Bronchial epithelial cell (primary cell): ENCODE results near the gene FHIT. TPM values are rescaled to one million over a fixed set of nuclear protein-coding genes. Genes with fewer than 3 reads are reported as not detected.
A peak's percentile ranks its signal among the peaks of the same experiment; 100 is the strongest.

Experiments used
- DNase-seq: peaks from one replicate; pipeline ENCODE4 v3.0.0-alpha.2; 2010; ENCODE audit warnings: low read depth
- FAIRE-seq: peaks from 2 replicates; lab custom pipeline; 2011; peaks lifted over from hg19 to GRCh38; lab: Jason Lieb, UNC
- H3K27me3 ChIP-seq: 2 replicates; pipeline ENCODE4 v1.5.1; 2011; ENCODE audit warnings: low read length; ENCODE audit not compliant: control insufficient read depth, insufficient read depth
- H3K36me3 ChIP-seq: 2 replicates; pipeline ENCODE4 v1.5.1; 2011; ENCODE audit warnings: low read length; ENCODE audit not compliant: control insufficient read depth, insufficient read depth
- H3K4me3 ChIP-seq: 2 replicates; pipeline ENCODE4 v1.5.1; 2011; ENCODE audit warnings: mild to moderate bottlenecking, low read depth, low read length, control low read depth
- CTCF ChIP-seq: IDR thresholded peaks from 2 replicates; pipeline ENCODE4 v1.5.1; 2011; ENCODE audit warnings: mild to moderate bottlenecking, moderate library complexity, low read length, control low read depth, inconsistent platforms; ENCODE audit not compliant: insufficient read depth, severe bottlenecking
- total RNA-seq: library from RNA; depleted of rRNA; stranded (reverse); fragments of >200 nt; gene quantifications from 2 replicates; pipeline ENCODE4 v1.2.1, GENCODE V29; 2014

The FHIT gene
- total RNA-seq, 1 donor from 2014 or later, result 1.6 TPM

GRCh38 chr3:60490992-60491391 is 760.3 kb downstream of the FHIT start:
- no peak for TF ChIP-seq CTCF
- FAIRE-seq (no peak), DNase-seq (no peak)
- Histone ChIP-seq H3K27me3 (no peaks in the 10 kb centered on the region), H3K36me3 (no peaks in the 10 kb centered on the region), H3K4me3 (no peak overlapping the region)

- H3K4me3 ChIP-seq, result no peak overlapping the region
- no peak for TF ChIP-seq CTCF
- FAIRE-seq (no peak), DNase-seq (no peak)
- no peaks in the 10 kb centered on the region for H3K27me3 ChIP-seq
- no peaks in the 10 kb centered on the region for H3K36me3 ChIP-seq
Observed at GRCh38 chr3:60475096-60475495, 776.2 kb downstream of the FHIT start.

GRCh38 chr3:60469481-60469880 is 781.8 kb downstream of the FHIT start:
- FAIRE-seq (no peak), DNase-seq (peak; percentile 5)
- Histone ChIP-seq H3K36me3 (no peaks in the 10 kb centered on the region), H3K27me3 (no peaks in the 10 kb centered on the region), H3K4me3 (no peak overlapping the region)
- no peak for TF ChIP-seq CTCF

- H3K4me3 ChIP-seq, result no peak overlapping the region
- no peaks in the 10 kb centered on the region for H3K36me3 ChIP-seq
- no peaks in the 10 kb centered on the region for H3K27me3 ChIP-seq
- FAIRE-seq, result no peak
- DNase-seq, result no peak
- no peak for TF ChIP-seq CTCF
Observed at GRCh38 chr3:60463685-60464084, 787.6 kb downstream of the FHIT start.

GRCh38 chr3:60461267-60461666 is 790.0 kb downstream of the FHIT start:
- TF ChIP-seq CTCF, result no peak
- Histone ChIP-seq H3K36me3 (no peaks in the 10 kb centered on the region), H3K27me3 (no peaks in the 10 kb centered on the region), H3K4me3 (no peak overlapping the region)
- FAIRE-seq (no peak), DNase-seq (no peak)

- Histone ChIP-seq H3K27me3 (no peaks in the 10 kb centered on the region), H3K36me3 (no peaks in the 10 kb centered on the region), H3K4me3 (no peak overlapping the region)
- no peak for FAIRE-seq
- DNase-seq, result no peak
- no peak for TF ChIP-seq CTCF
Observed at GRCh38 chr3:60456180-60456579, 795.1 kb downstream of the FHIT start.
